GM12891 (cell line): Measurements from ENCODE around the gene RMDN2.

Source experiments
- PAX5 ChIP-seq: IDR thresholded peaks from 2 replicates; pipeline ENCODE4 v1.6.1; 2011; ENCODE audit warnings: low read length, moderate library complexity, mild to moderate bottlenecking; ENCODE audit not compliant: insufficient read depth, severe bottlenecking
- POLR2A ChIP-seq: IDR thresholded peaks from 2 replicates; pipeline ENCODE4 v1.6.1; 2011; ENCODE audit warnings: low read depth, low read length, control low read depth
- POLR2AphosphoS5 ChIP-seq: IDR thresholded peaks from 2 replicates; pipeline ENCODE4 v1.6.1; 2011; ENCODE audit warnings: low read depth, low read length, control low read depth
- SPI1 ChIP-seq: IDR thresholded peaks from 2 replicates; pipeline ENCODE4 v1.6.1; 2011; ENCODE audit warnings: low read depth, low read length, control low read depth
- TAF1 ChIP-seq: IDR thresholded peaks from 2 replicates; pipeline ENCODE4 v1.6.1; 2011; ENCODE audit warnings: low read depth, low read length, control low read depth

GRCh38 chr2:37915773-37916172 lies 9.3 kb upstream of the RMDN2 start:
- no peak for TF ChIP-seq POLR2A
- TF ChIP-seq PAX5: no peak
- TF ChIP-seq POLR2AphosphoS5: no peak
- no peak for TF ChIP-seq TAF1
- TF ChIP-seq SPI1: no peak
